ENCODE measurements around the gene WNT9A.
"Not testable (repeated sequence)": the region's sequence is repeated elsewhere in the genome, so short reads cannot be mapped to it uniquely, and the experiment has no call there.

Gene WNT9A

DNA sequence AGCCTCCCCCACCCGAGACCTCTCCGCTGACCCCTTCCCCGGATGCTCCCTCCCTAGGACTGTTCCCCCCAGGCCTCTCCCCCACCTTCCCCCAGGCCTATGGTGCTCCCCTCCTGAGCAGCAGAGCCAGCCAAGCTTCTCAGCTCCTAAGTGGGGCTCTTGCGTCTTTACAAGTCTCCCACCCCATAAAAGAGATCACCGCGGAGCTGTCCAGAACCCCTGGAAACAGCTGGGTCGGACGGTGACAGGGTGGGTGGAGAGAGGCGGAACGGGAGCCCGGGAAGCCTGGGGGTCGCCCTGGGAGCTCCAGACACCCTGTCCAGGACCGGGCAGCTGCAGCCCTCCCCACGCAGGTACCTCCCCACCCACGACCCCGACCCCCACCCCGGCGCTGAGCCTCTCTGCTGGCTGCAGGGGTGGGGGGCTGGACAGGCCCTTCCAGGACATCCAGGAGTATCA is 61.2 kb downstream of the WNT9A start:
- no peak for DNase-seq (ENCODE audit: low read depth in 2 of 2)

DNA sequence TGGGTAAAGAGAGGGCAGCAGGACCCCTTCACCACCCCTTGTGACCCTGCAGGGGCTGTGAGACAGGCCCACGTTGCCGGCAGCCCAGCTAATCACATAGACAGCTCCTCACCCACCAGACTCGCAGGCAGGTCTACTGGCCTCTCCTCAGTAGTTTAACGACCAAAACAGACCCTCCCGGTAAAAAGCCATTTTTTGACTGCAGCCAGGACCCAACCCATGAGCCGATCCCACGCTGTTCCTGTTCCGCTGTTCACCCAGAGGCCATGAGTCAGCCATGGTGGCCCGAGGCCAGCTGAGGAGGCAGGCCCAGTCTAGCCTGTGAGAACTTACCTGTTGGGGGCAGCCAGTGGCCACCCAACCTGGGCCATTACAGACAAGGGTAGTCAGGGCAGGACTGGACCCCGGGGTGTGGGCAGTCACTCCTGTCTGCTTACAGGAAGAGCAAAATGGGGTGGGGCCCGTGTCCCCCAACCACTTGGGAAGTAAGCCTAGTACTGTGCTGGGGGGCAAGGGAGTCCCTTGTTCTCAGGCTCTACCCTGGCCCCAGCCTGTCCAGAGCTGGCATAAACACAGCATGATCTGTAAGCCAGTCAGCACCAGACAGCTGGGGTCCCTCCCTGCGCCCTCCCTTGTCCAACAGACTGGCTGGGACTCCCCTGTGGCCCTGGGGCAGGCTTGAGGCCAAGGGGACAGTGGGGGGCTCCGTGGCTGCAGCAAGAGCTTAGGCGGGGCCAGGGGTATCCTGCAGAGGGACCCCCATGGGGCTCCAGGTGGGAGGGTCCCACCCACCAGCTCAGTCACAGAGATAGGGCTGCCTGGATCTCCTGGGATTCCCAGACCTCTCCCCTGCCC is 61.9 kb downstream of the WNT9A start:
- DNase-seq (ENCODE audit: low read depth in 2 of 2): no peak

DNA sequence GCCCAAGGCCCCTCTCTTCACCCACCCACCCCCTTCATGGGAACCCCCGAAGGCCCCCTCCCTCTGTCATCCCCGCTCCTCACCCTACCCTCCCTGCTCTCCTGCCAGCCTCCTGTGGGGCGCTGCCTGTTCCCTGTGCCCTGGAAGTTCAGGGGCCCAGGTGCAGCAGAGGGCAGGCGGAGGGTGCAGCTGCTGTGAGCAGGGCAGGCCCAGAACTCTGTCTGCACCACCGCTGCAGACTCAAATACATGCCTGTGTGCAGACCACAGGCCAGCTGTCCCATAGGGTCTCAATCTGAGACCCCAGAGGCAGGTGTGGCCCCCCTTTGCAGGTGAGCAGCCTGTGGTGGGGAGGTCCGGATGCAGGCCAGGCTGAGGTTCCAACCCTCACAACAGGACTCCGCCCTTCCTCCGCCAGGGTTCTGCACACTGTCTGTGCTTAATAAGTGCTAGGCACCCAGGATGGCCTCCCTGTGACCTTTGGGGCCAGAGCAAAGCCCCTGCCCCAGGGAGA is 62.5 kb downstream of the WNT9A start:
- DNase-seq (ENCODE audit: low read depth in 2 of 2): no peak

DNA sequence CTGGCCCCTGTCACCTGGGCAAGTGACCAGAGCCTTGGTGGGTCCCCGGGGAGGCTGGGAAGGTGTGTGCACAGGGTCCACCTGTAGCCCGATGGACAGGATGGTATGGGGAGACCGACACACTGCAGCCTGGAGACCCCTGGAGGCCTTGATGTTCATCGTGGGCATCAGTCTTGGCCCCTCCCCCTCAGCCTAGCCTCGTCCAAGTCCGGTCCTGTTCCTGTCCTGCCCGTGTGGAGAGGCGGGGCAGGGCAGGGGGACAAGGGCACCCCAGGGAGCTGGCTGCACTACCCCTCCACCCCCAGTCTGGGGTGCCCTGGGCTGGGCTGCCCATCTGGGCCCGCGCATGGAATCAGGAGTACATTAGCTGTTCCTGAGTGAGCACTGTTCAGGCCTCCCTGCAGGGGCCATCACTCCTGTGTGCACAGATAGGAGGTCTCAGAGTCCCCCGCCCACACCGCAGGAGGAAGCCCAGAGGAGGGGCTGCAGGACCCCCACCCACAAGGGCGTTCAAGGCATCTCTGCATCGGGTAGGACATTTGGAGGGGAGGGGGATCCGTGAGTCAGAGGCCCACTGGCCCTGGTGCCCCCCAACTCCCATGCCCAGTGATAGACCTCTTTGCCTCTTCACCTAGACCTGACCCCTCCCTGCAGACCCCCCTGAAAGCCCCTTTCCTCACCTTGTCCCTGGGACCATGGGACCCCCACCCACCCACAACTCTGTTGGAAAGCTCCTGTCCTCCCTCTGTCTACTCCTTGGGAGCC is 63.2 kb downstream of the WNT9A start:
- DNase-seq (ENCODE audit: low read depth in 2 of 2): no peak

DNA sequence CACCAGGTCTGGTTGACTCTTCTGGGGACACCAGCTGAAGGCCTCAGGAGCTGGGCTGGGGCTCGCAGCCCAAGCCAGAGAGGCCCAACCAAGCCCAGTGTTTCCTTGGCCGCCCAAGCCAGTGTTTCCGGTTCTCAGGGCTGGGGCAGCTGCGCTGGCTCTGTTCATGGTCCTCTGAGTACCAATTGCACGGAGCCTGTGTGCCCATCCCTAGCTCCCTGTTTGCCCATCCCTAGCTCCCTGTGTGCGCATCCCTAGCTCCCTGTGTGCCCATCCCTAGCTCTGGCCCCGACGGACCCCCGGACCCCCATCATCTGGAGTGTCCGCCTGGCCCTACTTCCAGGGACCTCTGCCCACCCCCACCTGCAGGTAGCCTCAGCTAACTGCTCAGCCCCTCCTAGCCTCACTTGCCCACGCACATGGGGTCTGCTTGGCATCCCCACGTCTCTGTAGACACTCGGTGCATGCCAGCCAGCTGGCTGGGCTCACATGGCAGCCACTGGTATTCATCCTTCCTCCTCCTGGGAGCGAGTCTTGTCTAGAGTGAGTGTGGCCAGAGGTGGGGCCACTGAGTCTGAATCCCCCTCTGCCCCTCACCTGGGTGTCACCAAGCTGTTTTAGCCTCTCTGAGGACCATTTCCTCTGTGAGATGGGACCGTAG is 64.0 kb downstream of the WNT9A start:
- DNase-seq (ENCODE audit: low read depth in 2 of 2): no peak

DNA sequence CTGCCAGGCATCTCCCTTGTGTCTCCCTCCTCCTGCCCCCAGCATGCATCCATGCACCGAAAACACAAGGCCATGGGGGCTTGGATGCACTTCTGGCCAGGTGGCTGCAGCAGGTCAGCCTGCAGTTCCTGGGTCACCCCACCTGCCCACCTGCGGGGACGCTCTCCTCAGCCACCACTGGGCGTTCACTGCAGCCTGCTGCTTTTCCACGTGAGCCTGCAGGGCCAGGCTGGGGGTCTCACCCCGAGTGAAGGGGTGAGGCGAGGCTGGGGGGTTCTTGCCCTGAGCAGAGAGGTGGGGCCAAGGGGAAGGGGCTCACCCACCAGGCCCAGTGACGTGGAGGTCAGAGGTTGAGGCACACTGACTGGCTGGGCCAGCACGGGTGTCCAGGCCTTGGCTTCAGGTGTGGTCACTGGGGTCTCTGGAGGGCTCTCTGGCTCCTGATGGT is 64.6 kb downstream of the WNT9A start:
- DNase-seq (ENCODE audit: low read depth in 2 of 2): no peak

DNA sequence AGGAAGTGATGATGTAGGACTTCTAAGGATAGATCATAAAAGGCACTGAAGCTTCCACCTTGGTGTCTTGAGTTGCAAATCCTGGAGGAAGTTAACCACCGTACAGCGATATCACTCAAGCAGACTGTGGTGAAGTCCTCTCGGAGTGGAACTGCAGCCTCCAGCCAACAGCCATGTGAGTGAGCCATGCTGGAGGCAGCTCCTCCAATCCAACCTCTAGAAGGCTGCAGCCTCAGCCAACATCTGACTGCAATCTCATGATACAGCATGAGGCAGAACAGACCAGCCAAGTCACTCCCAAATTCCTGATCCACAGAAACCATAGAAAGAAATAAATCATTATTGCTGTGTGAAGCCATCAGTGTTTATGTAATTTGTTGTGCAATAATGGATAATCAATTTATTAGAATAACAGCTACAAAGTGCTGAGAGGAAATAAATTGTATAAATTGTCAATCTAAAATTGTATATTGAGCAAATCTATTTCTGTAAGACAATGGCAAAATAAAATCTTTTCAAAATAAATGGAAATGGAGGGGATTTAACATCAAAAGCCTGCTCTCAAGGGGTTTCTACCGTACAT is 67.3 kb downstream of the WNT9A start:
- no peak for DNase-seq (ENCODE audit: low read depth in 2 of 2)

DNA sequence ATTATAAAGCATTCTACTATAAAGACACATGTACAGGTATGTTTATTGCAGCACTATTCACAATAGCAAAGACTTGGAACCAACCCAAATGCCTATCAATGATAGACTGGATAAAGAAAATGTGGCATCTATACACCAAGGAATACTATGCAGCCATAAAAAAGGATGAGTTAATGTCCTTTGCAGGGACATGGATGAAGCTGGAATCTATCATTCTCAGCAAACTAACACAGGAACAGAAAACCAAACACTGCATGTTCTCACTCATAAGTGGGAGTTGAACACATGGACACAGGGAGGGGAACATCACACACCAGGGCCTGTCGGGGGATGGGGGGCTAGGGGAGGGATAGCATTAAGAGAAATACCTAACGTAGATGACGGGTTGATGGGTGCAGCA is 69.9 kb downstream of the WNT9A start:
- DNase-seq (ENCODE audit: low read depth in 2 of 2): not testable (repeated sequence)

DNA sequence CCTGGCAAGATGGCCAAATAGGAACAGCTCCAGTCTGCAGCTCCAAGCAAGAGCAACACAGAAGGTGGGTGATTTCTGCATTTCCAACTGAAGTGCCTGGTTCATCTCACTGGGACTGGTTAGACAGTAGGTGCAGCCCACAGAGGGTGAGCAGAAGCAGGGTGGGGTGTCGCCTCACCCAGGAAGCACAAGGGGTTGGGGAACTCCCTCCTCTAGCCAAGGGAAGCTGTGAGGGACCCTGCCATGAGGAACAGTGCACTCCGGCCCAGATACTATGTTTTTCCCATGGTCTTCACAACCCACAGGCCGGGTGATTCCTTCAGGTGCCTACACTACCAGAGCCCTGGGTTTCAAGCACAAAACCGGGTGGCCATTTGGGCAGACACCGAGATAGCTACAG is 75.8 kb downstream of the WNT9A start:
- DNase-seq (ENCODE audit: low read depth in 2 of 2): not testable (repeated sequence)

DNA sequence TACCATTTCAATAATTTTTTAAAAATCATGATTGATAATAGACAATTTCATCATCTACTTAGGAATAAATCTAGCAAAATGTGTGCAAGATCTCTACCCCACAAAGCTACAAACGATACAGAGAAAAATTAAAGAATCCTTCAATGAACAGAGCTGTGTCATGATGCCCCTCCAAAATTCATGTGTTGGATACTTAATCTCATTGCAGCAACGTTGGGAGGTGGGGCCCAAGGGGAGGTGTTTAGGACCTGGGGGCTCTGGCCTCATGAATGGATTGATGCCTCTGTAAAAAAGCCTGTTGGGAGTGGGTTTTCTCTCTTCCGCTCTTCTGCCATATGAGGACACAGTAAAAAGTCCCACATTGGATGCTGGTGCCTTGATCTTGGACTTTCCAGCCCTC is 77.4 kb downstream of the WNT9A start:
- no peak for DNase-seq (ENCODE audit: low read depth in 2 of 2)

DNA sequence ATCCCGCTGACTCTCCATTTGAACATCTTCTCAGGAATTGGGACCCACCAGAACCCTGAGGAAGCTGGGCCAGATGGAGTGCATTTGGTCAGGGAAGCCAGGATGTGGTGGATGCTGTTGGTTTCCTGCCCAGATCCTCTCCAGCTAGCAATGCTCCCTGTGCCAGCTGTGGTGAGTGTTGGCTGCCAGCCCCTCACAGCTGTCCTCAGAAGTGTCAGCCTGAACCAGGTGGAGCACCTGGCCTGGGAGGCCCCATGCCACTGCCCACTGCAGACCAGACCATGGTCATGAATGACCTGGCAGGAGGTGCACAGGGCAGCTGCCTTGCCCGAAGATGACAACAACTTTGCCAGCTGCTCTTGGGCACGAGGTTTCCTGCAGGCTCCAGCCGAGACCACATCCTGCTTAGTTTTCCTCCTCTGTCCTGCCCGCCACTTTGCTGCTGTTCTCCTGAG is 77.9 kb downstream of the WNT9A start:
- no peak for DNase-seq (ENCODE audit: low read depth in 2 of 2)

DNA sequence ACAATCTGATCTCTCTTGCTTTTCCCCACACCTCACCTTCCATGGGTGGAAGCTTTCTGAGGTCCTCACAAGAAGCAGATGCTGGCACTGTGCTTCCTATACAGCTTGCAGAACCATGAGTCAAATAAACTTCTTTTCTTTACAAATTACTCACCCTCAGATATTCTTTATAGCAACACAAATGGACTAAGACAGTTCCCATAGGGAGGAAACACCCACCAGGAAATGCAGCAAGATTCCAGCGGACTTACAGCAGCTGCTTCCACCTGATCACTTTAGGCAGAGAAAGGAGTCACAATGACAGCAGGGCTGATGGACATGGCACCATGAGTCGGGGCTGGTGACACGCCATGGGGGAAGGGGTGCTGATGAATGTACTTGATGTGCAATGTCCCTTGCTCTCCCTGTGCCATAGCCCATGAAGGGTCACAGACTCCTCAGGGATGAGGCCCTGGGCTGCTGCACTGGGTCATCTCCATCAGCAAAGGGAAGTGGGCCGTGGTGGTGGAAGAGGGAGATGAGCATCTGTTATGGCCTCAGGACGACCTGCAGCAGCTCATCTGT is 78.4 kb downstream of the WNT9A start:
- DNase-seq (ENCODE audit: low read depth in 2 of 2): no peak

All from activated CD4-positive, alpha-beta T cell treated with anti-CD3 and anti-CD28 coated beads for 24 hours (primary cell).